Mesenchymal stem cell (in vitro differentiated cells and primary cell): ENCODE measurements around the gene PKN3.

Experiments
- DNase-seq: peaks from one replicate; pipeline ENCODE4 v3.0.0-alpha.2; 2013
- H2AFZ ChIP-seq: one replicate; pipeline ENCODE4 v1.6.1; 2013; ENCODE audit warnings: low read depth, mild to moderate bottlenecking, control low read depth, inconsistent platforms, low read length, moderate library complexity
- H2AK5ac ChIP-seq: 2 replicates; pipeline ENCODE4 v1.6.1; 2013; ENCODE audit warnings: low read length, moderate library complexity, mild to moderate bottlenecking, inconsistent platforms; ENCODE audit not compliant: severe bottlenecking
- H2BK120ac ChIP-seq: one replicate; pipeline ENCODE4 v1.6.1; 2013; ENCODE audit warnings: low read depth, mild to moderate bottlenecking, inconsistent platforms, low read length, moderate library complexity
- H2BK12ac ChIP-seq, 2 experiments: one replicate each; pipeline ENCODE4 v1.6.1; 2013; ENCODE audit warnings: inconsistent platforms in 2 of 2, low read length in 2 of 2, mild to moderate bottlenecking in 2 of 2, moderate library complexity in 2 of 2, control low read depth in 1 of 2
- H2BK15ac ChIP-seq: one replicate; pipeline ENCODE4 v1.6.1; 2013; ENCODE audit warnings: mild to moderate bottlenecking, low read depth, inconsistent platforms; ENCODE audit not compliant: poor library complexity, severe bottlenecking
- H2BK5ac ChIP-seq: 2 replicates; pipeline ENCODE4 v1.6.1; 2013; ENCODE audit warnings: low read depth, mild to moderate bottlenecking, low read length, control low read depth, inconsistent platforms; ENCODE audit not compliant: poor library complexity, severe bottlenecking
- H3K14ac ChIP-seq, 2 experiments: one replicate each; pipeline ENCODE4 v1.6.1; 2013; ENCODE audit warnings: inconsistent platforms in 2 of 2, low read length in 2 of 2, control low read depth in 1 of 2, mild to moderate bottlenecking in 1 of 2, moderate library complexity in 1 of 2
- H3K18ac ChIP-seq, 2 experiments: one replicate each; pipeline ENCODE4 v1.6.1; 2013; ENCODE audit warnings: inconsistent platforms in 2 of 2, low read length in 2 of 2, control low read depth in 1 of 2, low read depth in 1 of 2, mild to moderate bottlenecking in 1 of 2
- H3K23ac ChIP-seq, 2 experiments: one replicate each; pipeline ENCODE4 v1.6.1; 2013; ENCODE audit warnings: inconsistent platforms in 2 of 2, low read length in 2 of 2, mild to moderate bottlenecking in 2 of 2, moderate library complexity in 2 of 2, control low read depth in 1 of 2
- H3K27ac ChIP-seq: 2 replicates; pipeline ENCODE4 v1.5.1; 2013; ENCODE audit warnings: mild to moderate bottlenecking, moderate library complexity, low read length, control low read depth, inconsistent platforms; ENCODE audit not compliant: poor library complexity, severe bottlenecking
- H3K27me3 ChIP-seq, 2 experiments: 2 replicates each; pipeline versions ENCODE4 v1.6.1 to v1.7.0; 2013; ENCODE audit warnings: low read length in 2 of 2, mild to moderate bottlenecking in 2 of 2, moderate library complexity in 2 of 2, control low read depth in 1 of 2, inconsistent platforms in 1 of 2; ENCODE audit not compliant: control insufficient read depth in 1 of 2, insufficient read depth in 1 of 2
- H3K36me3 ChIP-seq, 2 experiments: 2 replicates each; pipeline versions ENCODE4 v1.6.1 to v1.7.0; 2013; ENCODE audit warnings: low read length in 2 of 2, control low read depth in 1 of 2, inconsistent platforms in 1 of 2, low read depth in 1 of 2, mild to moderate bottlenecking in 1 of 2; ENCODE audit not compliant: insufficient read depth in 2 of 2, control insufficient read depth in 1 of 2
- H3K4ac ChIP-seq, 2 experiments: one replicate each; pipeline ENCODE4 v1.6.1; 2013; ENCODE audit warnings: inconsistent platforms in 2 of 2, low read length in 2 of 2, mild to moderate bottlenecking in 2 of 2, moderate library complexity in 2 of 2, control low read depth in 1 of 2, low read depth in 1 of 2
- H3K4me1 ChIP-seq: 2 replicates; pipeline ENCODE4 v1.6.1; 2013; ENCODE audit warnings: low read depth, low read length, control low read depth; ENCODE audit not compliant: control insufficient read depth, insufficient read depth
- H3K4me2 ChIP-seq: 2 replicates; pipeline ENCODE4 v1.6.1; 2013; ENCODE audit warnings: low read length, mild to moderate bottlenecking, inconsistent platforms; ENCODE audit not compliant: poor library complexity, severe bottlenecking
- H3K4me3 ChIP-seq, 2 experiments: 2 replicates each; pipeline versions ENCODE4 v1.5.1 to v1.7.0; 2013; ENCODE audit warnings: low read length in 2 of 2, mild to moderate bottlenecking in 2 of 2, control low read depth in 1 of 2, low read depth in 1 of 2; ENCODE audit not compliant: insufficient read depth in 1 of 2
- H3K79me1 ChIP-seq: replicated peaks from 2 replicates; pipeline ENCODE4 v1.6.1; 2013; ENCODE audit warnings: mild to moderate bottlenecking, control low read depth, low read length, inconsistent platforms; ENCODE audit not compliant: poor library complexity, severe bottlenecking
- H3K9ac ChIP-seq: 2 replicates; pipeline ENCODE4 v1.7.0; 2013; ENCODE audit warnings: mild to moderate bottlenecking, low read length, moderate library complexity
- H3K9me3 ChIP-seq: 2 replicates; pipeline ENCODE4 v1.7.0; 2013; ENCODE audit warnings: mild to moderate bottlenecking, low read length; ENCODE audit not compliant: control insufficient read depth
- H4K8ac ChIP-seq: one replicate; pipeline ENCODE4 v1.6.1; 2013; ENCODE audit warnings: inconsistent platforms, mild to moderate bottlenecking, low read length, moderate library complexity
- H4K91ac ChIP-seq: one replicate; pipeline ENCODE4 v1.6.1; 2013; ENCODE audit warnings: mild to moderate bottlenecking, low read length, inconsistent platforms
- WGBS: methylation state at CpG from one replicate; pipeline ENCODE4 v1.1.7; 2013; ENCODE audit warnings: mixed read lengths; 5-methylcytosine and 5-hydroxymethylcytosine counted together

The PKN3 gene

GRCh38 chr9:128757602-128758001 is 55.3 kb downstream of the PKN3 start:
- H3K27me3 ChIP-seq: no peaks in the 10 kb centered on the region
- no peak overlapping the region for H4K8ac ChIP-seq
- no peak overlapping the region for H2AK5ac ChIP-seq
- no peak overlapping the region for H3K23ac ChIP-seq
- no peak overlapping the region for H2BK15ac ChIP-seq
- no peak overlapping the region for H3K4me2 ChIP-seq
- H3K4ac ChIP-seq: no peak overlapping the region
- no peak for DNase-seq
- no peak overlapping the region for H3K18ac ChIP-seq
- H4K91ac ChIP-seq: no peak overlapping the region
- no peak overlapping the region for H2BK5ac ChIP-seq
- no peaks in the 10 kb centered on the region for H3K9me3 ChIP-seq
- no peak overlapping the region for H3K9ac ChIP-seq
- H2BK12ac ChIP-seq: peak overlapping the region in 1 of 2 experiments; percentile 58
- H2AFZ ChIP-seq: no peak overlapping the region
- H3K36me3 ChIP-seq: peaks cover 24 to 28% of the 10 kb centered on the region in 2 experiments
- H2BK120ac ChIP-seq: no peak overlapping the region
- H3K4me3 ChIP-seq: no peak overlapping the region
- H3K4me1 ChIP-seq: no peaks in the 10 kb centered on the region
- peaks cover 24% of the 10 kb centered on the region for H3K79me1 ChIP-seq
- 100% methylated on average over 6 of the region's 6 CpGs for WGBS
- H3K14ac ChIP-seq: no peak overlapping the region
- H3K27ac ChIP-seq: no peak overlapping the region

DNA sequence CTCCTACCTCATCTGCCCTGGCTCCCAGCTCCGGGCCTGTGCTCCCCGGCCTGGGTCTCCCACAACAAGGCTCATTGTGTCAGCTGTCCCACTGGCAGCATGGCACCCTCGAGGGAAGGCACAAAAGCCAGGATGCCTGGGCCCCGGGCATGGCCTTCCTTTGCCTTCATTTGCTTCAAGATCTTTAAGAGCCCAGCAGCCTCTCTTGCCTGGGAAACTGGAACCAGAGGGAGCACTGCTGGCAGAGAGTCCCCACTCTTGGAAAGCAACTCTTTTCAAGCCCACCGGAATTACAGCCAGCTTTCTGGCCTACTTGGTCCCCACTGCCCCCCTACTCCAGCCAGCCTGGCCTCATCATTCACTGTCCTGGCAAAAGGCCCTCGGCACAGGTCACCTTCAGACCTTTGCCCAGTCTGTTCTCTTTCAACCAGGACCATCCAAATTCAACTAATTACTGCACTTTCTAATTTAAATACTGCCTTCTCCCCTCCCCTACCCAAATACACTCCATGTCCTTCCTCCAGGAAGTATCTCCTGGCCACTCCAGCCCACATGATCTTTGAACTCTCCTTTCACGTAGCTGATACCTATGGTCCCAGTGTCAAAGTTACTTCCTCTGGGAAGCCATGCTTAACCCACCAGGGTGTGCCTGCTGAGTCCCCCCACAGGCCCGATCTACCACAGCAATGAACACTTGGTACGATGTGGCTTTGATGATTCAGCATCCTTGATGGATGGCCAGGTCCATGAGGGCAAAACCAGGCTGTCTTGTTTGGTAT is 60.6 kb downstream of the PKN3 start:
- Histone ChIP-seq H3K4ac (no peak overlapping the region), H2AK5ac (no peak overlapping the region), H3K23ac (no peak overlapping the region), H3K4me2 (no peak overlapping the region), H2BK15ac (no peak overlapping the region), H3K27ac (no peak overlapping the region), H4K91ac (no peak overlapping the region), H3K14ac (no peak overlapping the region), H3K4me1 (peaks cover 20% of the 10 kb centered on the region), H4K8ac (no peak overlapping the region), H3K36me3 (peaks cover 13 to 21% of the 10 kb centered on the region in 2 experiments), H2BK12ac (no peak overlapping the region), H3K27me3 (no peaks in the 10 kb centered on the region), H2BK120ac (no peak overlapping the region), H2BK5ac (no peak overlapping the region), H3K79me1 (peaks cover 27% of the 10 kb centered on the region), H3K9me3 (no peaks in the 10 kb centered on the region), H3K9ac (no peak overlapping the region), H3K4me3 (no peak overlapping the region), H3K18ac (no peak overlapping the region), H2AFZ (no peak overlapping the region)
- DNase-seq: no peak
- 91% methylated on average over 9 of the region's 9 CpGs for whole genome bisulfite sequencing

- no peak overlapping the region for H2BK120ac ChIP-seq
- no peaks in the 10 kb centered on the region for H3K9me3 ChIP-seq
- H3K14ac ChIP-seq: no peak overlapping the region
- H4K91ac ChIP-seq: no peak overlapping the region
- no peak overlapping the region for H3K27ac ChIP-seq
- H3K4me2 ChIP-seq: no peak overlapping the region
- H3K4me1 ChIP-seq: peaks cover 25% of the 10 kb centered on the region
- H2BK5ac ChIP-seq: no peak overlapping the region
- H3K18ac ChIP-seq: no peak overlapping the region
- H4K8ac ChIP-seq: no peak overlapping the region
- WGBS: 95% methylated on average over 6 of the region's 6 CpGs
- no peak overlapping the region for H3K23ac ChIP-seq
- H3K79me1 ChIP-seq: peaks cover 35% of the 10 kb centered on the region
- no peak overlapping the region for H2BK15ac ChIP-seq
- no peak overlapping the region for H2AFZ ChIP-seq
- H3K36me3 ChIP-seq: peaks cover 17 to 25% of the 10 kb centered on the region in 2 experiments
- H3K9ac ChIP-seq: no peak overlapping the region
- no peaks in the 10 kb centered on the region for H3K27me3 ChIP-seq
- H2BK12ac ChIP-seq: no peak overlapping the region
- H2AK5ac ChIP-seq: no peak overlapping the region
- no peak overlapping the region for H3K4ac ChIP-seq
- H3K4me3 ChIP-seq: no peak overlapping the region
- DNase-seq: no peak
Observed at GRCh38 chr9:128764361-128764760, 62.1 kb downstream of the PKN3 start.

- H3K4ac ChIP-seq: no peak overlapping the region
- H2BK5ac ChIP-seq: no peak overlapping the region
- no peak overlapping the region for H2AK5ac ChIP-seq
- H3K9ac ChIP-seq: no peak overlapping the region
- H3K4me2 ChIP-seq: no peak overlapping the region
- H3K9me3 ChIP-seq: no peaks in the 10 kb centered on the region
- no peak overlapping the region for H4K8ac ChIP-seq
- WGBS: 90% methylated on average over 3 of the region's 3 CpGs
- H2BK15ac ChIP-seq: no peak overlapping the region
- DNase-seq: no peak
- peak overlapping the region; percentile 37 for H3K27ac ChIP-seq
- no peak overlapping the region for H3K18ac ChIP-seq
- H4K91ac ChIP-seq: no peak overlapping the region
- no peaks in the 10 kb centered on the region for H3K27me3 ChIP-seq
- H3K79me1 ChIP-seq: peaks cover 40% of the 10 kb centered on the region
- H3K36me3 ChIP-seq: peaks cover 17 to 25% of the 10 kb centered on the region in 2 experiments
- H3K14ac ChIP-seq: no peak overlapping the region
- no peak overlapping the region for H2BK120ac ChIP-seq
- no peak overlapping the region for H2BK12ac ChIP-seq
- no peak overlapping the region for H3K23ac ChIP-seq
- peaks cover 26% of the 10 kb centered on the region for H3K4me1 ChIP-seq
- H3K4me3 ChIP-seq: no peak overlapping the region
- H2AFZ ChIP-seq: no peak overlapping the region
Observed at GRCh38 chr9:128765499-128765898, 63.2 kb downstream of the PKN3 start.
